GM08714 (cell line): ENCODE results near the gene ITPR2.
"Not testable (repeated sequence)": the region's sequence is repeated elsewhere in the genome, so short reads cannot be mapped to it uniquely, and the experiment has no call there.

Experiments used
- H3K4me3 ChIP-seq: fragments of 200-500 bp; sonication (Bioruptor generic); 2 replicates; pipeline ENCODE4 v1.5.1; 2014; ENCODE audit warnings: mild to moderate bottlenecking, low read length, inconsistent platforms
- ZNF274 ChIP-seq: IDR thresholded peaks from 2 replicates; pipeline ENCODE4 v1.6.1; 2012; ENCODE audit warnings: mild to moderate bottlenecking, low read depth, low read length

ITPR2 gene

DNA sequence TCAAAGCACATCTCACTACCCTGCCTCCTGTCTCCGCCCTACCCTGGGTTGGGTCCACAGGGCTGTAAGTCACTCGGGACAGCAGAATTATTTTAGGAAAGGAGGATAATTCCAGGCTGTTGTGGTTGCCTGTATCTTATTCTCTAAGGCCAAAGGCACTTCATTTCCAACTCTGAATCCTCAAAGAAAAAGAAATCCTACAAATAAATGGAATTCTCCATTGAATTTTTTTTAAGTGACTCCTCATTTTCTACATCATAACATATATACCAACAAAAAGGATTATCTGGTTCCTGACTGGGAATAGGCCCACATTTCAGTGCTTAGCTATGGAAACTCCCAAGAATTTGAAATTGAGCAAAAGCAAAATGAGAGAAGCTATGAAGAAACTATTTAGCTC lies 186.4 kb downstream of the ITPR2 start:
- no peak for TF ChIP-seq ZNF274
- H3K4me3 ChIP-seq = no peak overlapping the region

DNA sequence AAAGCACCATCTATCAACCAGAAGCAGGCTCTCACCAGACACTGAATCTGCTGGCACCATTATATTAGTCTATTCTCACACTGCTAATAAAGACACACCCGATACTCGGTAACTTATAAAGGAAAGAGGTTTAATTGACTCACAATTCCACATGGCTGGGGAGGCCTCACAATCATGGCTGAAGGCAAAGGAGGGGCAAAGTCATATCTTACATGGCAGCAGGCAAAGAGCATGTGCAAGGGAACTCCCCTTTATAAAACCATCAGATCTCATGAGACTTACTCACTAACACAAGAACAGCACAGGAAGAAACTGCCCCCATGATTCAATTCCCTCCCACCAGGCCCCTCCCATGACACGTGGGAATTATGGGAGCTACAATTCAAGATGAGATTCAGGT lies 188.6 kb downstream of the ITPR2 start:
- H3K4me3 ChIP-seq = not testable (repeated sequence)

DNA sequence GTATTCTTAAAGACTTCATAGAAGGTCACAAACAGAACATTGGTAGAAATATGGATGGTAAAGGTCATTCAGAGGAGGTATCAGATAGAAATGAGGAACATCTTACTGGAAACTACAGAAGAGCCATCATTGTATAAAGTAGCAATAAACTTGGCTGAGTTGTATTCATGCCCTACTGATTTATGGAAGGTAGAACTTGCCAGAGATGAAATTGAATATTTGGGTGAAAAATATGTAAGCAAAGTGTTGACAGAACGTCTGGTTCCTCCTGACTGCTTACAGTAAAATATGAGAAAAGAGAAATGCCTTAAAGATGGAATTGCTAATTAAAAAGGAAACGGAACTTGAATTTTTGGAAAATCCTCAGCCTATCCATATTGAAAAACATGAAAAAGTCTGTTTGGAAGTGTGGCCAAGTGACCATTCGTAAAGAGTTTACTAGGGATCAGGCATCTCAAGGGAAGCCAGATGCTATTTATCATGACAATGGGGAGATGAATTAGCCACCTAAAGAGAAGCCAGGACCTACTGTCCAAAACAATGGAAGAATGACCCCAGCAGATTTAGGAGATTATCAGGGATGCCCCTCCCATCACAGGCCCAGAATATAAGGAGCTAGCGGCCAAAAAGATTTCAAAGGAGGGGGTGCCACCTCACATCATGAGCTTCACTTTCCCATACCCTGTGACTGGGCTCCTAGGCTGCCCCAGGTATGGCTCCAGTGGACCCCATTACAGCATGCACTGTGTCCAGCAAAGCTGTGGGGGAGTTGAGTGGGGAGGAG lies 189.3 kb downstream of the ITPR2 start:
- H3K4me3 ChIP-seq = no peak overlapping the region
- no peak for TF ChIP-seq ZNF274

DNA sequence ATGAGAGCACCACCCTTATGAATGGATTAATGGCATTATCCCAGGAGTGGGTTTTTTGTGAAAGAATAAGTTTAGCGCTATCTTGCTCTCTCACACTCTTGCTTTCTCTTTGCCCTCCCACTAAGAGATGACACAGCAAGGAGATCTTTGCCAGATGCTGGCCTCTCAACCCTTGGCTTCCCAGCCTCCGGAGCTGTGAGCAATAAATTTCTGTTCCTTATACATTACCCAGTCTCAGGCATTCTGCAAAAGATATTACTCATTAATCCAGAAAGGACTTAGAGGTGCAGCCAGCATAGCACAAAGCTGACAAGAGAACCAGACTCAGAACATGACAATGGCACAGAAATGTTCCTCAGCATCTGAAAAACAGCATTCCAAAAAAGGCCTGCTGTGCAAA lies 190.6 kb downstream of the ITPR2 start:
- no peak overlapping the region for H3K4me3 ChIP-seq
- TF ChIP-seq ZNF274 = no peak

DNA sequence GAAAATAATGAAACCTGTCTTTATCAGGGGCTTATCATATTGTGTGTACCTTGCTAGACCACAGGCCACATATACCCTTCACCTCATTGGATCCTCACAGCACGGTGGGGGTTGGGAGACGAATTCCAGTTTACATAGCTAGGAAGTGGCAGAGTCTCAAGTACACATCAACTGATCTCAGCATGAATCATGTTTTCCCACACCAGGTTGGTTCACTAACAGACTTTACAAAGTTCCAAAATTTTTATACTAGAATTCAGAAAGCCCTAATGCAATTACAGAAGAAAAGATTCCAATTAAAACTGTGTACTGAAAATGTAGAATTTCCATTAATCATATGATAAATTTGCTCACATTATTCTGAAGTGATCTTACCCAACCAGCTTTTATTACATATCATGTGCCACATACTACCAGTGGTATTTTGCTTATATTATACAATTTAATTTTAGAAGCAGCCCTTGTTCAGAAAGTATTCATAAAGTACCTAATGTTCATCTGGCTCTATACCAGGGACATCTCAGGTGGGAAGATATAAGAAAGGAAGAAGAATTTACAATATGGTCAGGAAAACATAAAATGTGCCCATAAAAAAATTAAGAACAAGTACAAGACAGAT lies 196.2 kb downstream of the ITPR2 start:
- no peak for TF ChIP-seq ZNF274
- no peak overlapping the region for H3K4me3 ChIP-seq

DNA sequence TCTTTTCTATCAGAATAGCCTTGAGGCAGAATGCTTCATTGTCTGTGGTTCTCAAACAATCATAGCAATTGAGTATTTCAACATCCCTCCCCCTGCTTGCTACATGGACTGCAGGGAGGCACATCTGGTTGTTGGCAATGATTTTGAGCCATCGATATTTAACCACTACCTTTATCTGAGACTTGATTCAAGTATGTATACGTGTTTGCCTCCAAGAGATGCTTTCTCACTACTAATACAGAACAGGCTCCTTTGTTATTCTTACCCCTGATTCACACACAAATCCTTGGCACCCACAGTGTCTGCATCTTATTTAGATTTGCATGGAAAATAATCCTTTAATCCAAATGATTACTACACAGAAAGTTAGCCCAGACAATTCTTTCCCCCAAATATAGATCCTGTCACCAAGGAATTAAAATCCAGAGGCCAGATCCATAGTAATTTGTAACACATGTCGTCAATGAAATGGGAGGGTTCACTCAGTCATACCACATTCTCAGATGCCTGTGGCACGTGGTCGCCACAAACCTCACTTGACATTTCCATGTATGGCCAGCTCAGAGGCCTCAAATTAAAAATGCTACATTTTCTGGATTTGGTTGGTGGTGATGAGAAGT lies 199.3 kb downstream of the ITPR2 start:
- no peak for TF ChIP-seq ZNF274
- H3K4me3 ChIP-seq = no peak overlapping the region

DNA sequence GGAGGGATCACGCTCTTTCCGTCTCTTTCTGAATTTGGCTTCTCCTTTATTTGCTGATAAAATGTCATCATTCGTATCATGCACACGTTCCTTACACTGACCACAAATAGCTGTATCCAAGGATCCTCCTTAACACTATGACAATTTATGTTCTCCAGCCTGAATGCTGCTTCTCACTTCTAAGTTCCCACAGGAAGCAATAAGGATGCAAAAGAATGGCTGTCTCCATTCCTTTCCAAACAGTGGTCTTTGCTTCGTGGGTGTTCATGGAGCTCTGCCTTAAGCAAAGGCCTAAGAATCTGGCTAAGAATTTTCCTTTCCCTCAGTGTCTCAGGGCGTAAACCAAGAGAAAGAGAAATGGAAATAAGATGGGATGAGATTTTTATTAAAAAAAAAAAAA lies 200.2 kb downstream of the ITPR2 start:
- no peak for TF ChIP-seq ZNF274
- no peak overlapping the region for H3K4me3 ChIP-seq

DNA sequence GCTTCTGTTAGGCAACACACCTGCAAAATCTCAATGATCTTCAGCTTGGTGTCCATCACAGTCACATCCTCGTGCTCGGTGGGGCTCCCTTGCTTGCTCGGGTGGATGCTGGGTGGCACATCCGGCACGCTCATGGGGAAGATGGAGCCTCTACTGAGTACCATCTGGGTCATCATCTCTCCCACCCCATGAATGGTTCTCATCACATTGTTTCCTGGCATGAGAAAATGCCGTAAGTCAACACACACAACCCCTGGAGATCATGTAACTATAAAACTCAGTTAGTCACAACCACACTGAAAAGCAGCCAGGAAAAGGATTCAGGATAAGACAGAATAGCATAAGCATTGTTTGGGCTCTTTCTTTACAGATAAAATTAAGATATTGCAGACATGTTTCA lies 201.1 kb downstream of the ITPR2 start:
- TF ChIP-seq ZNF274 = no peak
- H3K4me3 ChIP-seq = no peak overlapping the region

DNA sequence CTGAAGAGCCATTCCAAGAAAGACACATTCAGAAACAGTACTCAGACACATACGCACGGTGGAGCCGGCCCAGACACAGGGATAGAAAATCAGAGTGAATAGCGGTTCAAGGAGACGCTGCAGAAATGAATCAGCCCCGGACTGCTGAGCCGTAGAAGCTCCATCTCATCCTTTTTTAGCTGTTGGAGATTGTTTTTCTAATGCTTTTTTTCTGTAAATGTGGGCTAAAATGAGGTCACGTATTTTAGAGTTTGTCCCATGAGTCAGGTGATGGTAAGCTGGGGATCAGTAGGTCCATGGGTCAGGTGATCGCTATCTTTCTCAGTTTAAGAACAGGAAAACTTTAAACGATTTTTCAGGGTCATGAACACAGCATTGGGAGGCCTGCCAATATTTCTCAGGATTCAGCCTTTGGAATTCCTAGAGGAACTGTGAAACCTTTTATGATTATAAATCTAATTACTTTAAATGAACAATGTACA lies 202.4 kb downstream of the ITPR2 start:
- no peak overlapping the region for H3K4me3 ChIP-seq
- TF ChIP-seq ZNF274 = no peak

DNA sequence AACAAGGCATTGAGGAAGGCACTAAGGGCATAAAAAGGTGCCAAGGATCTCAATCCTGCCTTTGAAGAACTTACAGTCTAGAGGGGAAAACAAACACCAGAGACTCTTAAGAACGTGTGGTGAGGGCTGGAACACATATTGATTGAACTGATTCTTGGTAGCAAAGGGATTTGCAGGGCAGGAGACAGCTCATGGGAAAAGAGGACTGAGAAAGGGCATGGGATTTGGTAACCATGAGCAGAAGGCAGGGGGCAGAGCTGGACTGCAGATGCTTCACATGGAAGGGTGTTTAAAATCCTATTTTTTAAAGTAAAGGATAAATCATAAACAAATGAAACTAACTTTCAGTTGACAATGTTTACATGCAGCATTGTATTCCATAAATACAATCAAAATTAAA lies 203.1 kb downstream of the ITPR2 start:
- no peak for TF ChIP-seq ZNF274
- no peak overlapping the region for H3K4me3 ChIP-seq

DNA sequence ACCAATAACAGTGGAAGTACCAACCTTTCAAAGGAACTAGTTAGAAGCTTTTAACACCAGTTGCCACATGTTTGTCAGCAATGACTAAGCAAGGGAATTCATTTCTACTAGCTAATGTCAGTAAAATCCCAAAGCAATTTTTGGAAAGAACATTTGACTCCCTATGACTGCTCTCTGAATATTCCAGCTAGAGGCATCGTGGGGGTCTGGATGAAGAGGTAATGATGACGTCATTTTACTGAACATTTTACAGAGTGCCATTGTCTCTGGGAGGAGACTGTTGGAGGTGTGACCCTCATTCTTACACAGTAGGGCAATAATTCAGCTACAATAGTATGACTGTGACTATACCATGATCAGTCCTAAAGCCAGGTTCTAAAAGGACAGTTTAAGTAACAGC lies 204.8 kb downstream of the ITPR2 start:
- H3K4me3 ChIP-seq = no peak overlapping the region
- TF ChIP-seq ZNF274 = no peak

DNA sequence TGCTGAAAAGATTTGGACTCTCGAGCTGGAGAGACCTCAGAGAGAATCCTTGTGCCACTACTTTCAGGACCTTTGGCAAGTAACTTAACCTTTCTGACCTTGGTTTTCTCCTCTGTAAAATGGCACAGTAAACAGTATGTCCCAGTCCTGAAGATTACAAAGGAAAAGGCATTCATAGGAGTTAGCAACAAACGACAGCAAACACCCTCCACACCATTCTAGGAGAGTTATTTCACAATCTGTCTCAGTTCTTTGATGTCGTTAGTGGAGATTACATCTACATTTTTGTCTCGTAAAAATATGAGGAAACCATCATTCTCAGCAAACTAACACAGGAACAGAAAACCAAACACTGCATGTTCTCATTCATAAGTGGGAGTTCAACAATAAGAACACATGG lies 205.7 kb downstream of the ITPR2 start:
- no peak overlapping the region for H3K4me3 ChIP-seq
- TF ChIP-seq ZNF274 = no peak

DNA sequence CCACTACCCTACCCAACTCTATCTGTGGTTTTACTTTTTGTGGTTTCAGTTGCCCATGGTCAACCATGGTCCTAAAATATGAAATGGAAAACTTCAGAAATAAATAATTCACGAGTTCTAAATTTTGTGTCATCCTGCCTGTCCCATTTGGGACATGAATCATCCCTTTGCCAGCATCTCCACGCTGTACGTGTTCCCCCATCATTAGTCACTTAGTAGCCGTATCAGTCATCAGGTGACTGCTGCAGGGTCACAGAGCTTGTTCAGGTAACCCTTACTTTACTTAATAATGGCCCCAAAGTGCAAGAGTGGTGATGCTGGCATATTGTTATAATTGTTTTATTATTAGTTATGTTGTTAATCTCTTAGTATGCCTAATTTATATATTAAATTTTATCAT lies 209.9 kb downstream of the ITPR2 start:
- H3K4me3 ChIP-seq = no peak overlapping the region
- TF ChIP-seq ZNF274 = no peak

DNA sequence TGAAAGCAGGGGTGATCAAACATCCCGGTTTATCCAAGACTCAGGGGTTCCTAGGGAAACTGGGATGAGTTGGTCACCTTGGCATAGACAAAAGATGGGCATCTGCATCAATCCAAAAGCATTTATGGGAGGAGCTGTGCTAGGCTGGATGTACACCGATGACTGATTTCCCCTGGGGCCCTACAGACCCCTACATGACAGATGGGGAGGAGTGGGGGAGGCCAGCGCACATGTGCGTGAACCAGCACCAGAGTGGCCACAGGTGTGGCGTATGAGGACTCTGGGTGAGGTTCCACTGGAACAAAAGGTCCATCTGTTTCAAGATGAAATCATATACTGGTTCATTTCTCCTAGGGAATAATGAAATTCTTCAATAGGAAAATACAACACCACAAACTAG lies 210.4 kb downstream of the ITPR2 start:
- H3K4me3 ChIP-seq = no peak overlapping the region
- no peak for TF ChIP-seq ZNF274

DNA sequence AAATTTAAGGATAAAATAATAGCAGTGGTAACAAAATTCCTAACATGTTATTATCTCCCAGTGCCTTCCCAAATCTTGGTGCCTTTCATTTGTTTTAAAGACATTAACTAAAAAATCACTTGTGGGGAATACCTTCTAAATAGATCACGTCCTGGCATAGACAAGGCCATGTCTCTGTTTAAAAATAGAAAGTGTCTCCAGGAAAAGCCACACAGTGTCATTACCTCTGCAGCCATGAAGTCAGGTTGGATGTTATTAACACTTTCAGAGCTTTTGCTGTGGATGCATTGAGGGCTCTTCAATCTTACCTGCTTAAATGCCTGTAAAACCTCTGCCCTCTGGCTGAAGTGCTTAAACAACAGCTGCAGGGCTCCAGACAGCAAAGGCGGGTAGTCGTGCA lies 211.1 kb downstream of the ITPR2 start:
- no peak overlapping the region for H3K4me3 ChIP-seq
- TF ChIP-seq ZNF274 = no peak
